A172 (cell line): ENCODE measurements around the gene FOXP1. TPM values are rescaled to one million over a fixed set of nuclear protein-coding genes. Genes with fewer than 3 reads are reported as not detected.

Source experiments
- DNase-seq: peaks from one replicate; pipeline ENCODE4 v3.0.0-alpha.2; 2015; ENCODE audit warnings: low spot score
- total RNA-seq: library from RNA; depleted of rRNA; stranded (reverse); fragments of >200 nt; shearing (Covaris generic); gene quantifications from 2 replicates; pipeline ENCODE4 v1.2.3, GENCODE V29; 2014

Gene FOXP1
- total RNA-seq, 1 experiment from 2014 or later, result 10.3 TPM

GRCh38 chr3:71129611-71130431 is 453.7 kb downstream of the FOXP1 start:
- peak; percentile 29 for DNase-seq

GRCh38 chr3:71128961-71129360 is 454.6 kb downstream of the FOXP1 start:
- DNase-seq, result no peak

- no peak for DNase-seq
Observed at GRCh38 chr3:71127844-71128243, 455.7 kb downstream of the FOXP1 start.

GRCh38 chr3:71127052-71127831 is 456.3 kb downstream of the FOXP1 start:
- DNase-seq, result peak; percentile 21

- no peak for DNase-seq
Observed at GRCh38 chr3:71125738-71126137, 457.8 kb downstream of the FOXP1 start.

- DNase-seq, result no peak
Observed at GRCh38 chr3:71124048-71124447, 459.5 kb downstream of the FOXP1 start.

GRCh38 chr3:71122641-71123040 is 460.9 kb downstream of the FOXP1 start:
- DNase-seq, result no peak

- DNase-seq, result no peak
Observed at GRCh38 chr3:71121429-71122167, 461.9 kb downstream of the FOXP1 start.

- no peak for DNase-seq
Observed at GRCh38 chr3:71120012-71120411, 463.5 kb downstream of the FOXP1 start.

GRCh38 chr3:71119171-71119570 is 464.4 kb downstream of the FOXP1 start:
- DNase-seq, result no peak

- DNase-seq, result no peak
Observed at GRCh38 chr3:71118436-71118835, 465.1 kb downstream of the FOXP1 start.

- no peak for DNase-seq
Observed at GRCh38 chr3:71117572-71118247, 465.8 kb downstream of the FOXP1 start.

GRCh38 chr3:71114610-71115009 is 468.9 kb downstream of the FOXP1 start:
- no peak for DNase-seq

- DNase-seq, result no peak
Observed at GRCh38 chr3:71112576-71112975, 471.0 kb downstream of the FOXP1 start.

- peak; percentile 72 for DNase-seq
Observed at GRCh38 chr3:71111784-71112440, 471.6 kb downstream of the FOXP1 start.

- no peak for DNase-seq
Observed at GRCh38 chr3:71110385-71111222, 472.9 kb downstream of the FOXP1 start.

GRCh38 chr3:71109977-71110285 is 473.6 kb downstream of the FOXP1 start:
- no peak for DNase-seq

GRCh38 chr3:71109241-71109976 is 474.1 kb downstream of the FOXP1 start:
- peak; percentile 69 for DNase-seq

- DNase-seq, result no peak
Observed at GRCh38 chr3:71107926-71108325, 475.6 kb downstream of the FOXP1 start.

GRCh38 chr3:71104976-71105375 is 478.6 kb downstream of the FOXP1 start:
- no peak for DNase-seq
